ENCODE data around the gene DUSP16. TPM values are rescaled to one million over a fixed set of nuclear protein-coding genes. Genes with fewer than 3 reads are reported as not detected.
"Not testable (repeated sequence)": the region's sequence is repeated elsewhere in the genome, so short reads cannot be mapped to it uniquely, and the experiment has no call there.

Gene DUSP16
- total RNA-seq, 1 donor from 2014 or later = 15.9 TPM

GRCh38 chr12:12471982-12472961 lies 90.4 kb downstream of the DUSP16 start:
- DNase-seq (ENCODE audit: low spot score) = not testable (repeated sequence)

- no peak for DNase-seq (ENCODE audit: low spot score)
Measured at GRCh38 chr12:12470751-12471306, 91.8 kb downstream of the DUSP16 start.

- DNase-seq (ENCODE audit: low spot score) = no peak
Measured at GRCh38 chr12:12469386-12469785, 93.3 kb downstream of the DUSP16 start.

DNA sequence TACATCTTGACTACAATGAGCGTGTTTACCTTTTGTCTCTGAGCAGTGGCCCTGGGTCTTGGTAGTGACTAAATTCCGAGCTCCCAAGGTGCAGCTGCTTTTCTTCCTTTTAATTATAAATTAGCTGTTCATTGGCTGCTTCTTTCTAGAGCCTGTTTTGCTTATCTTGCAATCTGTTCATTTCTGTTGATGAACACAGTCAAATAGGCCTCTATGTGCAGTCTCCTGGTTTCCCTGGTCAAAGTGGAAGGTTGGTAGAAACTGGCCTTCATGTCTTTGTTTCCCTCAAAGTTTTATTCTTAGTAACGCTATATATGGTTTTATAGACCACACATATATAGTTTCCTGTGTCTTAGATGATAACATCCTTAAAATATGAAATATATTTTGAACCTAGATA lies 94.1 kb downstream of the DUSP16 start:
- DNase-seq (ENCODE audit: low spot score) = no peak

GRCh38 chr12:12467688-12468261 lies 94.9 kb downstream of the DUSP16 start:
- DNase-seq (ENCODE audit: low spot score) = no peak

GRCh38 chr12:12467264-12467663 lies 95.4 kb downstream of the DUSP16 start:
- DNase-seq (ENCODE audit: low spot score) = no peak

GRCh38 chr12:12466157-12466556 lies 96.5 kb downstream of the DUSP16 start:
- no peak for DNase-seq (ENCODE audit: low spot score)

- DNase-seq (ENCODE audit: low spot score) = no peak
Measured at GRCh38 chr12:12465522-12465921, 97.1 kb downstream of the DUSP16 start.

GRCh38 chr12:12461923-12462315 lies 100.7 kb downstream of the DUSP16 start:
- DNase-seq (ENCODE audit: low spot score) = no peak

- no peak for DNase-seq (ENCODE audit: low spot score)
Measured at GRCh38 chr12:12460935-12461922, 101.4 kb downstream of the DUSP16 start.

GRCh38 chr12:12456637-12457036 lies 106.0 kb downstream of the DUSP16 start:
- DNase-seq (ENCODE audit: low spot score) = no peak

DNA sequence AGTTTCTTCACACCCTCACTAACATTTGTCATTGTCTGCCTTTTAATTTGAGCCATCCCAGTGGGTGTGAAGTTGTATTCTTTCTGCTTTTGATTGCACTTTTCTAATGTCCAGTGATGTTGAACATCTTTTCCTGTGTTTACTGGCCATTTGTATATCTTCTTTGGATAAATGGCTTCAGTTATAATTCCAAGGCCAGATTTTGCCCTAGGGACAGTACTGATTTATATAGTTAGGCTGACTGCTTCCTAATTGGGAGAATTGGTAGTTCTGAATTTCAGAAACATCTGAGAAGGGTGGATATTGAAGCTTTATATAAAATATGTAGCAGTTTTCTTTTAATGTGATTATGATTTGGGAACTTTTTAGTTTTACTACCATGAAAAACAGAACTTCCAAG lies 108.3 kb downstream of the DUSP16 start:
- no peak for DNase-seq (ENCODE audit: low spot score)

GRCh38 chr12:12453635-12454034 lies 109.0 kb downstream of the DUSP16 start:
- DNase-seq (ENCODE audit: low spot score) = no peak

GRCh38 chr12:12452326-12452902 lies 110.2 kb downstream of the DUSP16 start:
- DNase-seq (ENCODE audit: low spot score) = no peak

DNA sequence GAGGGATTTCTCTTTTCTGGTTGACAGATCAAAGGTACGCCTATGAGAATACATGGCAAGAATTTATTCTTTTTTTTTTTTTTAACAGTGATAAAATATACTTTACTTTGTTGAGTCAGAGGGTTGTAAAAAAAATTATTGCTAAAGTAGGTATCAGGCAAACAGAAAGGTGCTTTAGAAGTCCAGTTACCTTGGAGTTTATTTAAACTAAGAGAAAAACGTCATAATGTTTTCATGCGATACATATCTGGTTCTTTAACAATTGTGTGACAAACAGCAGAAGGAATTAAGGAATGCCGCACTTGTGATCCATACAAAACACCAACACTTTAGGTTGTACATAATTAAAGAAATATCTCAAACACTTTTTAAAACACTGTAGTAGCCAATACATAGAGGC lies 111.6 kb downstream of the DUSP16 start:
- DNase-seq (ENCODE audit: low spot score) = no peak

DNA sequence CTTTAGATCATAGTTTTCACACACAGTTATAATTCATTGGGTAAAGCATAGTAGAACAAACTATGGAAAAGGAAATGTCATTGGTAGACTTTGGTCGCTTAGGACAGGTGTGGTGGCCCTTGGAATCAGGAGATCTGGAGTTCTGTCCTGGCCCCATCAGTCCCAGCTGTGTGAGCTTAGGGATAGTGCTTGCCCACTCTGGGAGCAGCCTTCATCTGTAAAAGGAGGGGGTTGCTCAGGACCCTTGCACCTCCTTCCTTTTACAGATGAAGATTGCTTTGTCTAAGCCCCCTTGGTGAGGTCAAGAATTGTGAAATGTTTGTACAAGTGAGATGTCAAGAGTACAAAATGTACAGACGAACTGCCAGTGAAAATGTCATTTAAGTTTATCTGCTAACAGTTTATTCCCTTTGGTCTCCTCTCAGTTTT lies 112.6 kb downstream of the DUSP16 start:
- DNase-seq (ENCODE audit: low spot score) = no peak

DNA sequence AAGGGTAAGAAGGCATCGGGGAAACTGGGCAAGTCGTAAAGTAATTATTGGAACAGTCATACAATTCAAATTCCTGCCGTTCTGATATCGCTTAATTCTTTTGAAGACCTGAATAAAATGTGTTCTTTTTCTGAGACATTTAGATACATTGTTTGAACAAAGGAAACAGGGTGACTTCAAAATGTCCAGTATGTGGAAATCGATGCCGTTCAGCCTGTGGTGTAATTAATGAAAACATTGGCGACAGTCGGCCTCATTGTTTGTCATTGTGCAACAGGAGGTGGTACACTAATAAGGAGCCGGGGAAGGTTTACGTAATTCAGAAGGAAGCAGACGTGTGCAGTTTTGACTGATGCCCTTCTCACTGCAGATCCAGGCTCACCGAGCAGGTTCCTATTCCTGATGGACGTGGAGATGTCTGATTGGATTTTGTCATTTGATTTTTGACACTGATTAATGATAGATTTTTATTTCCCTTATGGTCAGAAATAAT lies 113.1 kb downstream of the DUSP16 start:
- no peak for DNase-seq (ENCODE audit: low spot score)

DNA sequence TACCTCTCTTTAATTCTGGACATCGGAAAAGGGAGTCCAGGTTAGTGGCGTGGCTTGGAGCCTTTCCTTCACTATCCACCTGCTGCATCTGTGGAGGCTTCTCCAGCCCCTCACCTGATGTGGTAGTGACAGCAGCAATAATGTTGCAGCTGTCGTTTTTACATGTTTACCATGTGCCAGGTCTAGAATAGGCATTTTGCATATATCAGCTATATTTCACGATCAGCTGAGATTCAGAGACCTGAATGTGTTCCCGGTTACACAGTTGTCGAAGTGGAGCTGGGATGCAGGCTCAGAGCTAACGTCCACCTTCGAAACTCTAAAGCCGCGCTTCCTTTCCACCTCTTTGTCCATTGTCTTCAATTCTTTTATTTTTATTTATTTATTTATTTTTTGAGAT lies 114.8 kb downstream of the DUSP16 start:
- DNase-seq (ENCODE audit: low spot score) = no peak

- DNase-seq (ENCODE audit: low spot score) = no peak
Measured at GRCh38 chr12:12447236-12447635, 115.4 kb downstream of the DUSP16 start.

GRCh38 chr12:12446786-12447185 lies 115.9 kb downstream of the DUSP16 start:
- no peak for DNase-seq (ENCODE audit: low spot score)

- DNase-seq (ENCODE audit: low spot score) = no peak
Measured at GRCh38 chr12:12445882-12446181, 116.8 kb downstream of the DUSP16 start.

All from mesenteric fat pad (tissue), 1 donor.